ENCODE results near the gene WFIKKN2.

Gene WFIKKN2

GRCh38 chr17:50818921-50819657 is 16.3 kb upstream of the WFIKKN2 start:
- no peak overlapping the region for H3K27ac ChIP-seq
- H3K4me2 ChIP-seq (ENCODE audit: low read length) = no peak overlapping the region
- no peaks in the 10 kb centered on the region for H3K9me3 ChIP-seq (ENCODE audit: control insufficient read depth, low read length)
- H3K36me3 ChIP-seq (ENCODE audit: control insufficient read depth, insufficient read depth, low read length) = no peaks in the 10 kb centered on the region
- no peak overlapping the region for H3K9ac ChIP-seq
- H3K79me2 ChIP-seq = no peaks in the 10 kb centered on the region
- no peaks in the 10 kb centered on the region for H3K4me1 ChIP-seq
- H3K27me3 ChIP-seq (ENCODE audit: control insufficient read depth, insufficient read depth, low read length) = no peaks in the 10 kb centered on the region
- H3K4me3 ChIP-seq (ENCODE audit: low read depth, low read length) = no peak overlapping the region
- H2AFZ ChIP-seq = no peak overlapping the region
- TF ChIP-seq CTCF (IDR thresholded peaks at IDR 0.05) = no peak

DNA sequence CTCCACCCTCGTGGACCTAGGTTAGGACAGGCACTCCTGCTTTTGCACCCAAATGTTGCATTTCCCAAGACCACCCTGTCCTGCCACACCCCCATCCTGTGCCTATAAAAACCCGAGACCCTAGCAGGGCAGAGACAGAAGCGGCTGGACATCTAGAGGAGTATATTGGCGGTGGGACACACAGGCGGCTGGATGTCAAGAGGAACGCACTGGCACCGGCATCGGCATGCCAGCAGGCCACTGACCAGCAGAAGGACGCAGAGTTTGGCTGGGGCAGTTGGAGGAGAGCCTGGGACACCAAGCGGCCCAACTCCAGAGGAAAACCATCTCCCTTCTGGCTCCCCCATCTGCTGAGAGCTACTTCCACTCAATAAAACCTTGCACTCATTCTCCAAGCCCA is 14.7 kb upstream of the WFIKKN2 start:
- Histone ChIP-seq H3K36me3 (ENCODE audit: control insufficient read depth, insufficient read depth, low read length) (no peaks in the 10 kb centered on the region), H3K79me2 (no peaks in the 10 kb centered on the region)

GRCh38 chr17:50822550-50822949 is 12.8 kb upstream of the WFIKKN2 start:
- H2AFZ ChIP-seq = no peak overlapping the region

More for the DNA sequence above, 14.7 kb upstream of the WFIKKN2 start:
- Histone ChIP-seq H3K27me3 (ENCODE audit: control insufficient read depth, insufficient read depth, low read length) (no peaks in the 10 kb centered on the region), H3K9ac (no peak overlapping the region), H3K27ac (no peak overlapping the region), H3K4me2 (ENCODE audit: low read length) (no peak overlapping the region), H2AFZ (no peak overlapping the region), H3K4me3 (ENCODE audit: low read depth, low read length) (no peak overlapping the region), H3K4me1 (no peaks in the 10 kb centered on the region), H3K9me3 (ENCODE audit: control insufficient read depth, low read length) (no peaks in the 10 kb centered on the region)
- no peak for TF ChIP-seq CTCF (IDR thresholded peaks at IDR 0.05)

DNA sequence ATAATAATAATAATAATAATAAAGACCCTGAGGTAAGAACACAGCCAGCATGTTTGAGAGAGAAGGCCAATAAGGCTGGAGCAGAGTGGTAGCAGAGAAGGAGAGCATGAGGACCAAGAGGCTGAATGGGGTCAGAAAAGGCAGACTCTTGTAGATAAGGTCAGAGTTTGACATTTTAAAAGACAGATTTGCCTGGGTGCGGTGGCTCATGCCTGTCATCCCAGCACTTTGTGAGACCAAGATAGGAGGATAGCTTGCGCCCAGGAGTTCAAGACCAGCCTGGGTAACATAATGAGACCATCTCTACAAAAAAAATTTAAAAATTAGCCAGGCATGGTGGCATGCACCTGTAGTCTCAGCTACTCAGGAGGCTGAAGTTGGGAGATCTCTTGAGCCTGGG is 11.0 kb upstream of the WFIKKN2 start:
- H3K79me2 ChIP-seq = no peaks in the 10 kb centered on the region
- no peak for TF ChIP-seq CTCF (IDR thresholded peaks at IDR 0.05)
- H3K4me1 ChIP-seq = no peaks in the 10 kb centered on the region
- H3K4me2 ChIP-seq (ENCODE audit: low read length) = no peak overlapping the region
- no peak overlapping the region for H3K4me3 ChIP-seq (ENCODE audit: low read depth, low read length)
- H3K9ac ChIP-seq = no peak overlapping the region
- no peak overlapping the region for H2AFZ ChIP-seq
- H3K9me3 ChIP-seq (ENCODE audit: control insufficient read depth, low read length) = no peaks in the 10 kb centered on the region
- H3K27ac ChIP-seq = no peak overlapping the region
- no peaks in the 10 kb centered on the region for H3K27me3 ChIP-seq (ENCODE audit: control insufficient read depth, insufficient read depth, low read length)
- H3K36me3 ChIP-seq (ENCODE audit: control insufficient read depth, insufficient read depth, low read length) = no peaks in the 10 kb centered on the region

More at GRCh38 chr17:50822550-50822949, 12.8 kb upstream of the WFIKKN2 start:
- no peak for TF ChIP-seq CTCF (IDR thresholded peaks at IDR 0.05)
- Histone ChIP-seq H3K79me2 (no peaks in the 10 kb centered on the region), H3K9me3 (ENCODE audit: control insufficient read depth, low read length) (no peaks in the 10 kb centered on the region), H3K27me3 (ENCODE audit: control insufficient read depth, insufficient read depth, low read length) (no peaks in the 10 kb centered on the region), H3K36me3 (ENCODE audit: control insufficient read depth, insufficient read depth, low read length) (no peaks in the 10 kb centered on the region), H3K27ac (no peak overlapping the region), H3K4me2 (ENCODE audit: low read length) (no peak overlapping the region), H3K9ac (no peak overlapping the region), H3K4me3 (ENCODE audit: low read depth, low read length) (no peak overlapping the region), H3K4me1 (no peaks in the 10 kb centered on the region)

- H3K9ac ChIP-seq = no peak overlapping the region
- H3K4me3 ChIP-seq (ENCODE audit: low read depth, low read length) = no peak overlapping the region
- no peaks in the 10 kb centered on the region for H3K79me2 ChIP-seq
- TF ChIP-seq CTCF (IDR thresholded peaks at IDR 0.05) = no peak
- H3K4me1 ChIP-seq = no peaks in the 10 kb centered on the region
- no peaks in the 10 kb centered on the region for H3K27me3 ChIP-seq (ENCODE audit: control insufficient read depth, insufficient read depth, low read length)
- no peaks in the 10 kb centered on the region for H3K36me3 ChIP-seq (ENCODE audit: control insufficient read depth, insufficient read depth, low read length)
- H3K4me2 ChIP-seq (ENCODE audit: low read length) = no peak overlapping the region
- no peak overlapping the region for H2AFZ ChIP-seq
- H3K9me3 ChIP-seq (ENCODE audit: control insufficient read depth, low read length) = no peaks in the 10 kb centered on the region
- no peak overlapping the region for H3K27ac ChIP-seq
These were observed 10.2 kb upstream of the WFIKKN2 start for GRCh38 chr17:50825188-50825587.
